K562 (cell line): Measurements from ENCODE around the gene P4HTM. TPM values are rescaled to one million over a fixed set of nuclear protein-coding genes. Genes with fewer than 3 reads are reported as not detected.

Experiments
- CREM ChIP-seq: IDR thresholded peaks from 2 replicates; pipeline ENCODE4 v1.6.1; 2014; ENCODE audit warnings: antibody characterized with exemption, low read depth
- ETV1 ChIP-seq: fragments of 450-650 bp; conservative IDR thresholded peaks from 2 replicates; pipeline ENCODE4 v1.6.1; 2016; ENCODE audit warnings: missing genetic modification characterization, control low read depth, low read depth, missing compliant biosample characterization
- FOXK1 ChIP-seq: sonication (generic); formaldehyde crosslinking; IDR thresholded peaks from 2 replicates; pipeline ENCODE4 v1.8.0; 2022; ENCODE audit warnings: missing genetic modification reagents, mild to moderate bottlenecking, borderline replicate concordance
- HEY1 ChIP-seq: fragments of 250-450 bp; sonication (Bioruptor Pico); IDR thresholded peaks from 2 replicates; pipeline ENCODE4 v1.5.0; 2020; ENCODE audit warnings: mild to moderate bottlenecking, moderate library complexity, borderline replicate concordance
- JUN ChIP-seq, 2 experiments: sonication (generic) in 1 of 2; formaldehyde crosslinking in 1 of 2; IDR thresholded peaks; 2 replicates each; pipeline versions ENCODE4 v1.6.1 to v1.8.0; 2012 to 2022; ENCODE audit warnings: borderline replicate concordance in 2 of 2, mild to moderate bottlenecking in 2 of 2, improper control_type of control experiment in 1 of 2, low read depth in 1 of 2, low read length in 1 of 2, missing genetic modification reagents in 1 of 2
- MEF2D ChIP-seq: conservative IDR thresholded peaks from 2 replicates; pipeline ENCODE4 v1.6.1; 2016; ENCODE audit warnings: low read depth, missing genetic modification characterization, missing compliant biosample characterization
- MTF1 ChIP-seq: fragments of 250-450 bp; sonication (Bioruptor Pico); IDR thresholded peaks from 2 replicates; pipeline ENCODE4 v1.9.0; 2021; ENCODE audit warnings: moderate library complexity, mild to moderate bottlenecking, inconsistent platforms, borderline replicate concordance
- NFE2 ChIP-seq: IDR thresholded peaks from 2 replicates; pipeline ENCODE4 v1.6.1; 2014; ENCODE audit warnings: antibody characterized with exemption, low read depth
- SIRT6 ChIP-seq: IDR thresholded peaks from one replicate; pipeline ENCODE4 v1.6.1; 2012; ENCODE audit warnings: low read depth, mild to moderate bottlenecking, control low read depth, inconsistent platforms, low read length, moderate library complexity
- SPI1 ChIP-seq: IDR thresholded peaks from 2 replicates; pipeline ENCODE4 v1.6.1; 2011; ENCODE audit warnings: low read depth, low read length, control low read depth, borderline replicate concordance
- SRSF3 ChIP-seq: fragments of 200-400 bp; formaldehyde crosslinking; IDR thresholded peaks from 2 replicates; pipeline ENCODE4 v1.6.1; 2016; ENCODE audit warnings: mild to moderate bottlenecking, low read length, moderate library complexity; ENCODE audit not compliant: insufficient read depth
- TRIM28 ChIP-seq: fragments of 450-650 bp; IDR thresholded peaks from 2 replicates; pipeline ENCODE4 v1.6.1; 2017
- U2AF2 ChIP-seq: fragments of 200-400 bp; formaldehyde crosslinking; optimal IDR thresholded peaks from 2 replicates; pipeline ENCODE3; 2017; ENCODE audit warnings: low read depth, mild to moderate bottlenecking, low read length
- ZNF311 ChIP-seq: fragments of 250-450 bp; sonication (Bioruptor Pico); IDR thresholded peaks from 2 replicates; pipeline ENCODE4 v1.4.0; 2020; ENCODE audit warnings: mild to moderate bottlenecking, moderate library complexity
- ZNF780A ChIP-seq: fragments of 250-450 bp; sonication (Bioruptor Pico); IDR thresholded peaks from 2 replicates; pipeline ENCODE4 v1.5.0; 2021; ENCODE audit warnings: mild to moderate bottlenecking
- ZSCAN32 ChIP-seq: fragments of 450-650 bp; formaldehyde crosslinking; IDR thresholded peaks from 2 replicates; pipeline ENCODE4 v1.4.0; 2020; ENCODE audit warnings: mild to moderate bottlenecking, moderate library complexity
- polyA plus RNA-seq, 8 experiments: library from polyadenylated mRNA; depleted of rRNA in 4 of 8; stranded (reverse) in 5 of 8; unstranded in 3 of 8; fragments of >200 nt; fragmentation: Nextera tagmentation in 2 of 8; fragmentation: Illumina TruSeq in 1 of 8; extraction: Ambion mirVana in 2 of 8; extraction: Trizol in 1 of 8; gene quantifications; 2 replicates each; pipeline versions ENCODE4 v1.2.1 to v1.2.3, GENCODE V29; 2011 to 2014; ENCODE audit warnings: inconsistent platforms in 1 of 8, missing spikeins in 1 of 8
- total RNA-seq, 7 experiments: library from RNA; depleted of rRNA in 6 of 7; stranded (reverse); fragments of >200 nt in 6 of 7; fragmentation: Illumina TruSeq in 2 of 7; extraction: Trizol in 2 of 7; gene quantifications; 2 replicates each; pipeline versions ENCODE4 v1.2.1 to v1.2.3, GENCODE V29; 2011 to 2021; ENCODE audit warnings: low replicate concordance in 1 of 7
- TF ChIP-seq, protein P1 (sequence below): fragments of 250-450 bp; sonication (Bioruptor Pico); IDR thresholded peaks from 2 replicates; pipeline ENCODE4 v1.5.0; 2021
- TF ChIP-seq, protein P2 (sequence below), 2 experiments: IDR thresholded peaks; 2 replicates each; pipeline ENCODE4 v1.6.1; 2012; ENCODE audit warnings: improper control_type of control experiment in 2 of 2, low read depth in 2 of 2, low read length in 2 of 2, borderline replicate concordance in 1 of 2
- TF ChIP-seq, protein P3 (sequence below): sonication (generic); formaldehyde crosslinking; IDR thresholded peaks from 2 replicates; pipeline ENCODE4 v1.8.0; 2022; ENCODE audit warnings: mild to moderate bottlenecking, missing genetic modification reagents
- TF ChIP-seq, protein P4 (sequence below): sonication (generic); formaldehyde crosslinking; IDR thresholded peaks from 2 replicates; pipeline ENCODE4 v1.8.0; 2023; ENCODE audit warnings: mild to moderate bottlenecking, missing genetic modification reagents

The P4HTM gene
- total and polyA plus RNA-seq, 9 of the 15 experiments (the other 6 are each of a cell fraction or from before 2014, with no cell fraction given), result 0.09 to 0.66 (median 0.25) TPM; not detected in 2

DNA sequence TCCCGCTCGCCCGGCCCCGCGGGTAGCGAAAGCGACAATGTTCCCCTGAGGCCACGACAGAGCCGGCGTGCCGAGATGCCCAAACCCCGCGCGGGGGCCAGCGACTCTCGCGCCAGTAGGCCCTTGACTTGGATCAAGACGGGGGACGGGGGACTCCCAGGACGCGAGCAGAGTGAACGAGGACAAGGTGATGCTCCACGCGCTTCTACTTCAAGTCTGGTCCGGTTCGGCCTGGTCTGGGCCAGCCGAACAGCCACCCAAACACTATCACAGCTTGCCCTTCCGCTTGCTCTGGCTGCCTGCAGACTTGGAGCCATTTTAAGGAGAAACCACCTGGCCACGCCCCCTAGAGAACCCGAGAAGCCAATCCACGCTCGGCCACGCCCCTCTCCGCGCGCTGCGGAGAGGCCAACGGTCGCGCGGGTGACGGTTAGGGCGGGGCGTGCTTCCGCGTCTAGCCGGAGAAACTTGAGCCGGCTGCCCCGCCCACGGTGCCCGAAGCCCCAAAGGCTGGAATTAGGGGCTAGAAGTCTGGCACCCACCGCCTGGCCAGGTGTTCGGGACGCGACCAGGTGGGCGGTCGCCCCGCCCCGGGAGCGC lies 31.3 kb downstream of the P4HTM start (continued):
- TF ChIP-seq JUN (IDR thresholded peaks at IDR 0.05; ENCODE audit: borderline replicate concordance, low read depth, low read length), result no peak
- TF ChIP-seq JUN (CRISPR knock-in tag; IDR thresholded peaks at IDR 0.05; ENCODE audit: borderline replicate concordance), result no peak
- no peak for TF ChIP-seq U2AF2
- no peak for TF ChIP-seq MTF1 (CRISPR knock-in tag)
- TF ChIP-seq SRSF3, result no peak
- no peak for TF ChIP-seq ZNF311 (CRISPR knock-in tag)
- TF ChIP-seq, protein P1, sequence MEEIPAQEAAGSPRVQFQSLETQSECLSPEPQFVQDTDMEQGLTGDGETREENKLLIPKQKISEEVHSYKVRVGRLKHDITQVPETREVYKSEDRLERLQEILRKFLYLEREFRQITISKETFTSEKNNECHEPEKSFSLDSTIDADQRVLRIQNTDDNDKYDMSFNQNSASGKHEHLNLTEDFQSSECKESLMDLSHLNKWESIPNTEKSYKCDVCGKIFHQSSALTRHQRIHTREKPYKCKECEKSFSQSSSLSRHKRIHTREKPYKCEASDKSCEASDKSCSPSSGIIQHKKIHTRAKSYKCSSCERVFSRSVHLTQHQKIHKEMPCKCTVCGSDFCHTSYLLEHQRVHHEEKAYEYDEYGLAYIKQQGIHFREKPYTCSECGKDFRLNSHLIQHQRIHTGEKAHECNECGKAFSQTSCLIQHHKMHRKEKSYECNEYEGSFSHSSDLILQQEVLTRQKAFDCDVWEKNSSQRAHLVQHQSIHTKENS, result no peak
- TF ChIP-seq, protein P2, sequence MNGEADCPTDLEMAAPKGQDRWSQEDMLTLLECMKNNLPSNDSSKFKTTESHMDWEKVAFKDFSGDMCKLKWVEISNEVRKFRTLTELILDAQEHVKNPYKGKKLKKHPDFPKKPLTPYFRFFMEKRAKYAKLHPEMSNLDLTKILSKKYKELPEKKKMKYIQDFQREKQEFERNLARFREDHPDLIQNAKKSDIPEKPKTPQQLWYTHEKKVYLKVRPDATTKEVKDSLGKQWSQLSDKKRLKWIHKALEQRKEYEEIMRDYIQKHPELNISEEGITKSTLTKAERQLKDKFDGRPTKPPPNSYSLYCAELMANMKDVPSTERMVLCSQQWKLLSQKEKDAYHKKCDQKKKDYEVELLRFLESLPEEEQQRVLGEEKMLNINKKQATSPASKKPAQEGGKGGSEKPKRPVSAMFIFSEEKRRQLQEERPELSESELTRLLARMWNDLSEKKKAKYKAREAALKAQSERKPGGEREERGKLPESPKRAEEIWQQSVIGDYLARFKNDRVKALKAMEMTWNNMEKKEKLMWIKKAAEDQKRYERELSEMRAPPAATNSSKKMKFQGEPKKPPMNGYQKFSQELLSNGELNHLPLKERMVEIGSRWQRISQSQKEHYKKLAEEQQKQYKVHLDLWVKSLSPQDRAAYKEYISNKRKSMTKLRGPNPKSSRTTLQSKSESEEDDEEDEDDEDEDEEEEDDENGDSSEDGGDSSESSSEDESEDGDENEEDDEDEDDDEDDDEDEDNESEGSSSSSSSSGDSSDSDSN (IDR thresholded peaks at IDR 0.05; ENCODE audit: borderline replicate concordance in 1 of 2, low read depth in 2 of 2, low read length in 2 of 2), result peak in 1 of 2 experiments; percentile 67; a peak in 2 of 4 replicates
- no peak for TF ChIP-seq TRIM28
- no peak for TF ChIP-seq SIRT6
- TF ChIP-seq CREM, result peak; percentile 93
- TF ChIP-seq, protein P3, sequence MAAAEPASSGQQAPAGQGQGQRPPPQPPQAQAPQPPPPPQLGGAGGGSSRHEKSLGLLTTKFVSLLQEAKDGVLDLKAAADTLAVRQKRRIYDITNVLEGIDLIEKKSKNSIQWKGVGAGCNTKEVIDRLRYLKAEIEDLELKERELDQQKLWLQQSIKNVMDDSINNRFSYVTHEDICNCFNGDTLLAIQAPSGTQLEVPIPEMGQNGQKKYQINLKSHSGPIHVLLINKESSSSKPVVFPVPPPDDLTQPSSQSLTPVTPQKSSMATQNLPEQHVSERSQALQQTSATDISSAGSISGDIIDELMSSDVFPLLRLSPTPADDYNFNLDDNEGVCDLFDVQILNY (CRISPR knock-in tag), result no peak
- no peak for TF ChIP-seq HEY1 (CRISPR knock-in tag)
- TF ChIP-seq ZSCAN32 (CRISPR knock-in tag), result no peak
- no peak; the same call in 1 of the 2 replicates for TF ChIP-seq SPI1
- TF ChIP-seq ZNF780A (CRISPR knock-in tag), result no peak
- no peak for TF ChIP-seq MEF2D (tag)
- TF ChIP-seq FOXK1, result 0 out of 2 replicates have a peak, but pooled peaks have one; percentile 50
- TF ChIP-seq NFE2, result no peak
- TF ChIP-seq, protein P4, sequence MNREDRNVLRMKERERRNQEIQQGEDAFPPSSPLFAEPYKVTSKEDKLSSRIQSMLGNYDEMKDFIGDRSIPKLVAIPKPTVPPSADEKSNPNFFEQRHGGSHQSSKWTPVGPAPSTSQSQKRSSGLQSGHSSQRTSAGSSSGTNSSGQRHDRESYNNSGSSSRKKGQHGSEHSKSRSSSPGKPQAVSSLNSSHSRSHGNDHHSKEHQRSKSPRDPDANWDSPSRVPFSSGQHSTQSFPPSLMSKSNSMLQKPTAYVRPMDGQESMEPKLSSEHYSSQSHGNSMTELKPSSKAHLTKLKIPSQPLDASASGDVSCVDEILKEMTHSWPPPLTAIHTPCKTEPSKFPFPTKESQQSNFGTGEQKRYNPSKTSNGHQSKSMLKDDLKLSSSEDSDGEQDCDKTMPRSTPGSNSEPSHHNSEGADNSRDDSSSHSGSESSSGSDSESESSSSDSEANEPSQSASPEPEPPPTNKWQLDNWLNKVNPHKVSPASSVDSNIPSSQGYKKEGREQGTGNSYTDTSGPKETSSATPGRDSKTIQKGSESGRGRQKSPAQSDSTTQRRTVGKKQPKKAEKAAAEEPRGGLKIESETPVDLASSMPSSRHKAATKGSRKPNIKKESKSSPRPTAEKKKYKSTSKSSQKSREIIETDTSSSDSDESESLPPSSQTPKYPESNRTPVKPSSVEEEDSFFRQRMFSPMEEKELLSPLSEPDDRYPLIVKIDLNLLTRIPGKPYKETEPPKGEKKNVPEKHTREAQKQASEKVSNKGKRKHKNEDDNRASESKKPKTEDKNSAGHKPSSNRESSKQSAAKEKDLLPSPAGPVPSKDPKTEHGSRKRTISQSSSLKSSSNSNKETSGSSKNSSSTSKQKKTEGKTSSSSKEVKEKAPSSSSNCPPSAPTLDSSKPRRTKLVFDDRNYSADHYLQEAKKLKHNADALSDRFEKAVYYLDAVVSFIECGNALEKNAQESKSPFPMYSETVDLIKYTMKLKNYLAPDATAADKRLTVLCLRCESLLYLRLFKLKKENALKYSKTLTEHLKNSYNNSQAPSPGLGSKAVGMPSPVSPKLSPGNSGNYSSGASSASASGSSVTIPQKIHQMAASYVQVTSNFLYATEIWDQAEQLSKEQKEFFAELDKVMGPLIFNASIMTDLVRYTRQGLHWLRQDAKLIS (CRISPR knock-in tag), result peak; percentile 91
- 0 out of 2 replicates have a peak, but pooled peaks have one; percentile 47 for TF ChIP-seq ETV1 (tag)
